Measurements from ENCODE around the gene VPS13D. TPM values are rescaled to one million over a fixed set of nuclear protein-coding genes. Genes with fewer than 3 reads are reported as not detected.

VPS13D gene
- total RNA-seq, 1 donor from 2014 or later, result 77.8 TPM

DNA sequence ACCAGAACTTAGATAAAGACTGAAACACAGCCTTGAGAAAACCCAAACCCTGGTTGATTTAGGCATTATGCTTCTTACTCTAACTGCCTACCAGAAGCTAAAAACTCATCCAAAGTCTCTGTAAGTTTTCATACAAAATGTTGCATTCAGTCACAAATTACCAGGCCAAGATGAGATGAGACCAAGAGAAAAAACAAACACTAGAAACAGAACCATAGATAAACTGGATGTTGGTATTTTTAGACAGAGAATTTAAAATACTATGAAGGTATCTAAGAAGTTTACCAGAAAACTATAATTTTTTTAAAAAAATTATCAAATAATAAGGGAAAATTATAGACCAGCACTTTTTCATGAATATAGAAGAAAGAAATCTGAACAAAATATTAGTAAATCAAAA, 180.5 kb downstream of the VPS13D start:
- H3K4me3 Mint-ChIP-seq, result no peak overlapping the region
- DNase-seq (ENCODE audit: low spot score in 2 of 2, unreplicated experiment in 2 of 2), result no peak
- no peaks in the 10 kb centered on the region for H3K27me3 Mint-ChIP-seq (ENCODE audit: low read depth)
- H3K4me1 Mint-ChIP-seq, result peaks cover 47% of the 10 kb centered on the region
- TF ChIP-seq, protein P1, sequence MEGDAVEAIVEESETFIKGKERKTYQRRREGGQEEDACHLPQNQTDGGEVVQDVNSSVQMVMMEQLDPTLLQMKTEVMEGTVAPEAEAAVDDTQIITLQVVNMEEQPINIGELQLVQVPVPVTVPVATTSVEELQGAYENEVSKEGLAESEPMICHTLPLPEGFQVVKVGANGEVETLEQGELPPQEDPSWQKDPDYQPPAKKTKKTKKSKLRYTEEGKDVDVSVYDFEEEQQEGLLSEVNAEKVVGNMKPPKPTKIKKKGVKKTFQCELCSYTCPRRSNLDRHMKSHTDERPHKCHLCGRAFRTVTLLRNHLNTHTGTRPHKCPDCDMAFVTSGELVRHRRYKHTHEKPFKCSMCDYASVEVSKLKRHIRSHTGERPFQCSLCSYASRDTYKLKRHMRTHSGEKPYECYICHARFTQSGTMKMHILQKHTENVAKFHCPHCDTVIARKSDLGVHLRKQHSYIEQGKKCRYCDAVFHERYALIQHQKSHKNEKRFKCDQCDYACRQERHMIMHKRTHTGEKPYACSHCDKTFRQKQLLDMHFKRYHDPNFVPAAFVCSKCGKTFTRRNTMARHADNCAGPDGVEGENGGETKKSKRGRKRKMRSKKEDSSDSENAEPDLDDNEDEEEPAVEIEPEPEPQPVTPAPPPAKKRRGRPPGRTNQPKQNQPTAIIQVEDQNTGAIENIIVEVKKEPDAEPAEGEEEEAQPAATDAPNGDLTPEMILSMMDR (IDR thresholded peaks at IDR 0.05; ENCODE audit: unreplicated experiment), result no peak
- H3K36me3 Mint-ChIP-seq, result peaks cover 48% of the 10 kb centered on the region
- H3K27ac Mint-ChIP-seq, result peak overlapping the region; percentile 86
- peaks cover 23% of the 10 kb centered on the region for H3K9me3 Mint-ChIP-seq

DNA sequence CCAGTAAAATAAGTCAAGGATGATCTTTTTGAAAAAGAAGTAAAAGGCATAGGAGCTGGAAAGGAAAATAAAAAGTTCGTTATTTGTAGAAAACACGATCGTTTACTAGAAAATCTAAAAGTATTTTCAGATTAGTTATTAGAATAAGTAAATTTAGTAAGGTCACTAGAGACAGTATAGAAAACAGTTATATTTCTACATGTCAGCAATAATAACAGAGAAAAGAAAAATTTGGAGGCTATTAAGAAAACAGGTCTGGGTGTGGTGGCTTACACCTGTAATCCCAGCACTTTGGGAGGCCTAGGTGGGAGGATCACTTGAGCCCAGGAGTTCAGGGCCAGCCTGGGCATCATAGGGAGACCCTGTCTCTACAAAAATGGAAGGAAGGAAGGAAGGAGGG, 181.3 kb downstream of the VPS13D start:
- Mint-ChIP-seq H3K9me3 (peaks cover 23% of the 10 kb centered on the region), H3K27me3 (ENCODE audit: low read depth) (no peaks in the 10 kb centered on the region), H3K36me3 (peaks cover 52% of the 10 kb centered on the region), H3K4me3 (no peak overlapping the region), H3K4me1 (peaks cover 40% of the 10 kb centered on the region), H3K27ac (no peak overlapping the region)
- DNase-seq (ENCODE audit: low spot score in 2 of 2, unreplicated experiment in 2 of 2), result no peak
- TF ChIP-seq, protein P1 (IDR thresholded peaks at IDR 0.05; ENCODE audit: unreplicated experiment), result no peak

DNA sequence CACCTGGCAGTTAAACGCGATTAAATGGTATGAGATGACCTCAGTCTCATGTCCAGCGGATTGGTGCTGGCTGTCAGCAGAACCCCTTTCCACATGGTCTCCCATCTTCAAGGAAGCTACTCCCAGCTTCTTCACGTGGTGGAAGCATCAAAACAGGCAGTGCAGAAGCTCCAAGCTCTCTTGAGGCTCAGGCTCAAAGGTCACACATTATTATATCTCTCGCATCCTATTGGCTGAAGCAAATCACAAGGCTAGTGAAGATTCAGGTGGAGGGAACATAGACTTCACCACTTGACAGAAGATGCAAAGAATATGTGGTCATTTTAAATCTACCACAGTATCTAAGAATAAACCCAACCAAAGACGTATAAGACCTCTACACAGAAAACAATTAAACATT, 181.9 kb downstream of the VPS13D start:
- H3K27me3 Mint-ChIP-seq (ENCODE audit: low read depth), result no peaks in the 10 kb centered on the region
- DNase-seq (ENCODE audit: low spot score in 2 of 2, unreplicated experiment in 2 of 2), result no peak

DNA sequence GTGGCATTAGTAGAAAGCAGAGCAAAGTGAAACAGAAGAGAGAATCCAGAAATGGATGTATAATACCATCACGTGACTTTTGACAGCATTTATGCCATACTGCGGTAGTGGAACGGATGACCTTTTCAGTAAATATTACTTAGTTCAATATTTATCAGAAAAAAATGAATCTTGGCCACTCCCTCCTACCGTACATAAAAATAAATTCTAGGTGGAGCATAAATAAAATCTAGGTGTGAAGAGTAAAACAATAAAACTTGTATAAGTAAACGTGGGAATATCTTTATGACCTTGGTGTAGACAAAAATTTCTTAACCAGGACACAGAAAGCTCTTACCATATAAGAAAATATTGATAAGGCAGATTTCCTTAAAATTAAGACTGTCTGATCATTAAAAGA, 182.6 kb downstream of the VPS13D start:
- TF ChIP-seq, protein P1 (IDR thresholded peaks at IDR 0.05; ENCODE audit: unreplicated experiment), result no peak
- H3K4me1 Mint-ChIP-seq, result peaks cover 35% of the 10 kb centered on the region
- DNase-seq (ENCODE audit: low spot score in 2 of 2, unreplicated experiment in 2 of 2), result no peak
- no peak overlapping the region for H3K4me3 Mint-ChIP-seq
- H3K27ac Mint-ChIP-seq, result no peak overlapping the region
- H3K36me3 Mint-ChIP-seq, result peaks cover 64% of the 10 kb centered on the region
- H3K9me3 Mint-ChIP-seq, result peaks cover 23% of the 10 kb centered on the region
- no peaks in the 10 kb centered on the region for H3K27me3 Mint-ChIP-seq (ENCODE audit: low read depth)

More for the DNA sequence above, 181.9 kb downstream of the VPS13D start:
- Mint-ChIP-seq H3K27ac (no peak overlapping the region), H3K9me3 (peaks cover 23% of the 10 kb centered on the region), H3K4me3 (no peak overlapping the region), H3K4me1 (peaks cover 36% of the 10 kb centered on the region), H3K36me3 (peaks cover 57% of the 10 kb centered on the region)
- TF ChIP-seq, protein P1 (IDR thresholded peaks at IDR 0.05; ENCODE audit: unreplicated experiment), result no peak

DNA sequence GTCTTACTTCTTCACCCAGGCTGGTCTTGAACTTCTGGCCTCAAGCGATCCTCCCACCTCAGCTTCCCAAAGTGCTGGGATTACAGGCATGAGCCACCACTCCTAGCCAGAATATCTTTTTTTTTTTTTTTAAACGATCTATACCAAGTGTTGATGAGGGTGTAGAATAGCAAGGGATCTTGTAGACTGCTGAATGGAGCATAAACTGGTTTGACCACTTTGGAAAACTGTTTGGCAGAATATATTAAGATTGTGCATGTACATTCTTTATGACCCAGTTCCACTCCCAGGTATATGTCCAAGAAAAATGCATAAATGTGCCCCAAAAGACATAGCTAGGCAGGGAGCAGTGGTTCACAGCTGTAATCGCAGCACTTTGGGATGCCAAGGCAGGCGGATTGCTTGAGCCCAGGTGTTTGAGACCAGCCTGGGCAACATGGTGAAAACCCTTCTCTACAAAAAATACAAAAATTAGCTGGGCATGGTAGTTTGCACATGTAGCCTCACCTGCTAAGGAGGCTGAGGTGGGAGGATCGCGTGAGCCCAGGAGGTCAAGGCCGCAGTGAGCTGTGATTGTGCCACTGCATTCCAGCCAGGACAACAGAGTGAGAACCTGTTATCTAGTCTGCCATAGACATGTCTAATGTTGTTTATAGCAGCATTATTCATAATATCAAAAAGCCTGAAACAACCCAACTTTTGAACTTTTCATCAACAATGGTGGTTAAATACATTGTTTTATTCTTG, 184.0 kb downstream of the VPS13D start:
- TF ChIP-seq, protein P1 (IDR thresholded peaks at IDR 0.05; ENCODE audit: unreplicated experiment), result no peak
- no peak overlapping the region for H3K4me3 Mint-ChIP-seq
- H3K4me1 Mint-ChIP-seq, result peaks cover 25% of the 10 kb centered on the region
- peaks cover 77% of the 10 kb centered on the region for H3K36me3 Mint-ChIP-seq
- peaks cover 23% of the 10 kb centered on the region for H3K9me3 Mint-ChIP-seq
- H3K27me3 Mint-ChIP-seq (ENCODE audit: low read depth), result no peaks in the 10 kb centered on the region
- H3K27ac Mint-ChIP-seq, result peak overlapping the region; percentile 41
- DNase-seq (ENCODE audit: low spot score in 2 of 2, unreplicated experiment in 2 of 2), result no peak

Measured in mesothelial cell of epicardium (in vitro differentiated cells).